Neural progenitor cell (in vitro differentiated cells): ENCODE measurements around the gene MYCBPAP. TPM values are rescaled to one million over a fixed set of nuclear protein-coding genes. Genes with fewer than 3 reads are reported as not detected.
A peak's percentile ranks its signal among the peaks of the same experiment; 100 is the strongest.

Source experiments
- DNase-seq: peaks from one replicate; pipeline ENCODE4 v3.0.0-alpha.2; 2016; ENCODE audit warnings: low spot score
- H2AFZ ChIP-seq: fragments of 200-600 bp; sonication (generic); replicated peaks from 2 replicates; pipeline ENCODE4 v1.6.1; 2016; ENCODE audit warnings: antibody characterized with exemption
- H3F3A ChIP-seq: fragments of 200-600 bp; sonication (generic); 2 replicates; pipeline ENCODE4 v1.6.1; 2016; ENCODE audit warnings: antibody characterized with exemption, low read depth
- H3K27ac ChIP-seq: fragments of 200-600 bp; sonication (generic); 2 replicates; pipeline ENCODE4 v1.5.1; 2016; ENCODE audit warnings: mild to moderate bottlenecking
- H3K27me3 ChIP-seq: fragments of 200-600 bp; sonication (generic); 2 replicates; pipeline ENCODE4 v1.6.1; 2016; ENCODE audit warnings: mild to moderate bottlenecking, moderate library complexity
- H3K36me3 ChIP-seq: fragments of 200-600 bp; sonication (generic); 2 replicates; pipeline ENCODE4 v1.5.1; 2016
- H3K4me1 ChIP-seq: fragments of 200-600 bp; sonication (generic); 2 replicates; pipeline ENCODE4 v1.6.1; 2016; ENCODE audit warnings: mixed run types
- H3K4me2 ChIP-seq: fragments of 200-600 bp; sonication (generic); 2 replicates; pipeline ENCODE4 v1.6.1; 2016
- H3K4me3 ChIP-seq: fragments of 200-600 bp; sonication (generic); 2 replicates; pipeline ENCODE4 v1.5.1; 2016
- H3K79me2 ChIP-seq: fragments of 200-600 bp; sonication (generic); 2 replicates; pipeline ENCODE4 v1.6.1; 2016; ENCODE audit warnings: low read depth
- H3K9ac ChIP-seq: fragments of 200-600 bp; sonication (generic); 2 replicates; pipeline ENCODE4 v1.6.1; 2016
- H3K9me3 ChIP-seq: fragments of 200-600 bp; sonication (generic); 2 replicates; pipeline ENCODE4 v1.5.1; 2016; ENCODE audit warnings: low read depth
- H4K20me1 ChIP-seq: fragments of 200-600 bp; sonication (generic); 2 replicates; pipeline ENCODE4 v1.6.1; 2016; ENCODE audit warnings: low read depth
- H3K27ac Mint-ChIP-seq: 3 replicates; pipeline ENCODE4 v1.8.0; 2021; ENCODE audit warnings: mixed read lengths
- H3K27me3 Mint-ChIP-seq: 2 replicates; pipeline ENCODE4 v1.8.0; 2022; ENCODE audit warnings: low read depth, mild to moderate bottlenecking, inconsistent platforms, moderate library complexity, mixed read lengths; ENCODE audit not compliant: insufficient read depth
- H3K36me3 Mint-ChIP-seq: 3 replicates; pipeline ENCODE4 v1.8.0; 2021; ENCODE audit warnings: mixed read lengths
- H3K4me1 Mint-ChIP-seq: 3 replicates; pipeline ENCODE4 v1.8.0; 2021; ENCODE audit warnings: mixed read lengths
- H3K4me3 Mint-ChIP-seq: 3 replicates; pipeline ENCODE4 v1.8.0; 2021; ENCODE audit warnings: mild to moderate bottlenecking, moderate library complexity, mixed read lengths
- H3K9me3 Mint-ChIP-seq: 3 replicates; pipeline ENCODE4 v1.8.0; 2020; ENCODE audit warnings: mixed read lengths
- CTCF ChIP-seq: fragments of 200-600 bp; sonication (generic); IDR thresholded peaks from 2 replicates; pipeline ENCODE4 v1.5.1; 2017; ENCODE audit warnings: antibody characterized with exemption, mild to moderate bottlenecking
- EZH2 ChIP-seq: fragments of 200-600 bp; sonication (generic); IDR thresholded peaks from 2 replicates; pipeline ENCODE4 v1.6.1; 2017; ENCODE audit warnings: antibody characterized with exemption, mild to moderate bottlenecking, moderate library complexity
- EZH2phosphoT487 ChIP-seq: fragments of 200-600 bp; sonication (generic); IDR thresholded peaks from 2 replicates; pipeline ENCODE4 v1.6.1; 2017; ENCODE audit warnings: antibody characterized with exemption
- total RNA-seq: library from RNA; depleted of rRNA; stranded (reverse); fragments of >200 nt; gene quantifications from 2 replicates; pipeline ENCODE4 v1.2.3, GENCODE V29; 2015; ENCODE audit warnings: low replicate concordance

The MYCBPAP gene
- total RNA-seq, 1 donor from 2014 or later: 3.5 TPM

- Histone ChIP-seq H3K4me3 (no peak overlapping the region), H3K4me2 (no peak overlapping the region), H2AFZ (no peak overlapping the region), H3K79me2 (no peaks in the 10 kb centered on the region), H3K9ac (no peak overlapping the region), H3K27ac (no peak overlapping the region), H3K9me3 (no peaks in the 10 kb centered on the region), H3F3A (no peaks in the 10 kb centered on the region), H3K4me1 (peaks cover 8% of the 10 kb centered on the region), H4K20me1 (no peaks in the 10 kb centered on the region), H3K27me3 (no peaks in the 10 kb centered on the region), H3K36me3 (no peaks in the 10 kb centered on the region)
- TF ChIP-seq CTCF (peak; percentile 88), EZH2phosphoT487 (no peak), EZH2 (no peak)
- Mint-ChIP-seq H3K36me3 (peaks cover 2% of the 10 kb centered on the region), H3K27ac (no peak overlapping the region), H3K9me3 (no peaks in the 10 kb centered on the region), H3K4me3 (no peak overlapping the region), H3K4me1 (peaks cover 3% of the 10 kb centered on the region), H3K27me3 (peaks cover 8% of the 10 kb centered on the region)
- DNase-seq: peak; percentile 95
Observed at GRCh38 chr17:50550661-50551432, 42.6 kb downstream of the MYCBPAP start.

- Histone ChIP-seq H3K36me3 (no peaks in the 10 kb centered on the region), H3K4me3 (no peak overlapping the region), H3K9me3 (no peaks in the 10 kb centered on the region), H3K27ac (no peak overlapping the region), H3F3A (no peaks in the 10 kb centered on the region), H3K79me2 (no peaks in the 10 kb centered on the region), H3K9ac (no peak overlapping the region), H3K4me2 (no peak overlapping the region), H3K4me1 (peaks cover 8% of the 10 kb centered on the region), H2AFZ (no peak overlapping the region), H3K27me3 (peaks cover 3% of the 10 kb centered on the region), H4K20me1 (peaks cover 4% of the 10 kb centered on the region)
- TF ChIP-seq CTCF (no peak), EZH2phosphoT487 (no peak), EZH2 (no peak)
- peaks cover 2% of the 10 kb centered on the region for H3K36me3 Mint-ChIP-seq
- DNase-seq: no peak
- H3K4me3 Mint-ChIP-seq: no peak overlapping the region
- H3K27me3 Mint-ChIP-seq: peaks cover 7% of the 10 kb centered on the region
- no peaks in the 10 kb centered on the region for H3K9me3 Mint-ChIP-seq
- H3K27ac Mint-ChIP-seq: no peak overlapping the region
- H3K4me1 Mint-ChIP-seq: peaks cover 7% of the 10 kb centered on the region
Observed at GRCh38 chr17:50551433-50551815, 43.2 kb downstream of the MYCBPAP start.

GRCh38 chr17:50551884-50552283 is 43.6 kb downstream of the MYCBPAP start:
- Mint-ChIP-seq H3K4me1 (peaks cover 8% of the 10 kb centered on the region), H3K9me3 (no peaks in the 10 kb centered on the region), H3K27me3 (peaks cover 8% of the 10 kb centered on the region), H3K27ac (no peak overlapping the region), H3K36me3 (peaks cover 2% of the 10 kb centered on the region), H3K4me3 (no peak overlapping the region)
- no peak for DNase-seq
- Histone ChIP-seq H3F3A (no peaks in the 10 kb centered on the region), H3K36me3 (no peaks in the 10 kb centered on the region), H3K4me3 (no peak overlapping the region), H4K20me1 (peaks cover 8% of the 10 kb centered on the region), H3K9ac (no peak overlapping the region), H3K9me3 (no peaks in the 10 kb centered on the region), H2AFZ (no peak overlapping the region), H3K27ac (no peak overlapping the region), H3K4me1 (peaks cover 8% of the 10 kb centered on the region), H3K4me2 (no peak overlapping the region), H3K27me3 (peaks cover 7% of the 10 kb centered on the region), H3K79me2 (no peaks in the 10 kb centered on the region)
- TF ChIP-seq EZH2phosphoT487 (no peak), EZH2 (no peak), CTCF (no peak)
